ENCODE measurements around the gene CCDC88C. TPM values are rescaled to one million over a fixed set of nuclear protein-coding genes. Genes with fewer than 3 reads are reported as not detected.

CCDC88C gene
- total RNA-seq, 2 experiments from 2014 or later = 269 to 287 TPM

GRCh38 chr14:91223028-91223783 is 194.4 kb downstream of the CCDC88C start:
- ATAC-seq (ENCODE audit: poor library complexity) = peak; percentile 30
- peak in 2 of 14 experiments; percentile 43 to 71 for DNase-seq
- Histone ChIP-seq H3K4me1 (ENCODE audit: insufficient read depth, low read length) (peaks cover 60% of the 10 kb centered on the region), H3K36me3 (ENCODE audit: insufficient read depth, low read length) (peaks cover 11% of the 10 kb centered on the region), H3K9me3 (ENCODE audit: control insufficient read depth in 1 of 2, insufficient read depth in 1 of 2, low read length in 2 of 2) (no peaks in the 10 kb centered on the region), H3K27me3 (ENCODE audit: control insufficient read depth in 1 of 2, insufficient read depth in 2 of 2, low read length in 2 of 2) (no peaks in the 10 kb centered on the region), H3K4me3 (ENCODE audit: low read length) (no peak overlapping the region), H3K27ac (ENCODE audit: low read depth in 1 of 2, low read length in 2 of 2) (no peak overlapping the region)
- H3K4me3 Mint-ChIP-seq = no peak overlapping the region
- H3K9me3 Mint-ChIP-seq = no peaks in the 10 kb centered on the region
- H3K36me3 Mint-ChIP-seq (ENCODE audit: low read depth) = peaks cover 26% of the 10 kb centered on the region
- peak overlapping the region; percentile 46 for H3K27ac Mint-ChIP-seq
- intact Hi-C loops (cut with DNase I, micrococcal nuclease) = loop anchor here in 1 of 2 experiments (5.0 kb wide), 1 partner anchor 59 kb away; no protein-coding TSS in a partner anchor
- peaks cover 73% of the 10 kb centered on the region for H3K4me1 Mint-ChIP-seq (ENCODE audit: low read depth)
- CTCF ChIA-PET = no interaction called here
- TF ChIP-seq CTCF (IDR thresholded peaks at IDR 0.05) = no peak
- POLR2A ChIA-PET = interaction anchor here (1.2 kb wide), 1 partner anchor 45 kb away, joined by 4 read pairs; no protein-coding TSS in a partner anchor
- H3K27me3 Mint-ChIP-seq = no peaks in the 10 kb centered on the region

Other genes starting within 250 kb of the CCDC88C start
- gene GPR68, start 173.1 kb downstream of the CCDC88C start, total RNA-seq = 1 to 10 TPM; 2.8 to 2.9 TPM
- gene PPP4R3A, start 92.5 kb upstream of the CCDC88C start, total RNA-seq = 100 to 1,000 TPM; 189 to 205 TPM